SH-SY5Y (cell line): Measurements from ENCODE around the gene PARP15.

Experiments
- GATA2 ChIP-seq: IDR thresholded peaks from 2 replicates; pipeline ENCODE4 v1.6.1; 2011; ENCODE audit warnings: mild to moderate bottlenecking, low read depth, low read length
- GATA3 ChIP-seq: IDR thresholded peaks from 2 replicates; pipeline ENCODE4 v1.6.1; 2011; ENCODE audit warnings: low read depth, mild to moderate bottlenecking, low read length, moderate library complexity

DNA sequence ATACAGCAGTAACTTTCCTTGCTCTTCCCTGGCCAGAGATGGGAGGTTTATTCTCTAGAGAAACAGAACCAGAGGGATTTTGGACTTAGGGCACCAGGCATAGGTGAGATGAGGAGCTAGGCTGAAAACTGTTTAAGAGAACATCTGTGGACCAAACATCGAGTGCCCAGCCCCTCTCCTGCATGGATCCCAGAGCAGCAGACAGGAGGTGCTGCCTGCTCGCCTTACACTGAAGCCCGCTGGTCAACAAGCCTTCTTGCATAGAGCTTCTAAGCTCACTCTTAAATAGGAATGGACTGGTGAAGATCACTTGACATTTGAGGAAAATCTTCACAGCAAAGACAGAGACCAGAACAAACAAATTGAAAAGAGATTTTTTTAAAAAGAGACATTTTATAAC lies 41.2 kb downstream of the PARP15 start:
- no peak for TF ChIP-seq GATA2
- no peak for TF ChIP-seq GATA3
